OCI-LY3 (cell line): ENCODE results near the gene QSOX2.

Source experiments
- EZH2phosphoT487 ChIP-seq: fragments of 200-600 bp; shearing (Covaris generic); IDR thresholded peaks from 2 replicates; pipeline ENCODE4 v1.6.1; 2018; ENCODE audit warnings: antibody characterized with exemption, mixed run types, low read depth
- TF ChIP-seq, protein P1 (sequence below): fragments of 200-600, 300-600 bp; sonication (generic); IDR thresholded peaks from 2 replicates; pipeline ENCODE4 v1.5.1; 2014; ENCODE audit warnings: antibody characterized with exemption, low read length, low read depth

DNA sequence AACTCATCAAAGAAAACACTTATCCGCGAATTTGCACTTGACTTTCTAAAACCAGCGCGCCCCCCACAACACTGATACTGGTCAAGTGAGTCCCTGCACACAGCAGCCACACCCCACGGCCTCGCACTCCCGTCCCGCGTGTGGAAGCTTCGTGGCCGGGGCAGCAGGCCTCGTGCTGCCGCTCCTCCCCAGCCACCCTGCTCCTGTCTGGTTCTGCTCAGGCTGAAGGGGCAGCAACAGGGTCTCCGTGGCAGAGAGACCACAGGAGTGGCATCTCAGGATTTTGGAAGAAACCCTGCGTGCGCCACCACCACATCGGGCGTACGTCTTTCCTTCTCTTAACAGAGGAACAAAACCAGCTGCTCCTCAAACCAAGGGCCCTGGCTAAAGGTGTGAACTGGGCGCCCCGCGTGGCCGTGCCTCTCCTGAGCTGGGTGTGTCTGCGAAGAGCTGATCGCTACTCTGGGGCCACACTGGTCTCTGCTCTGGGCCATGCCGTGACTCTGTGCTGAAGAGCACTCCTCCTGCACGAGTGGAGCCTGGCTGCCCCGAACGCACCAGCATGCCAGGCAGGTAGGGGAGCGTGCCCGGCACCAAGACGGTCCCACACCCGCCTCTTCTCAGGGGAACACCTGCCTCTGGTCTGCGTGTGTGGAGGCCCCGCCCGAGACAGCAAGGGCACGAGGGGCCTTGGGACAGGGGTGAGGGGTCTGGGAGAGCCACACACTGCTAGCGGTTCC, 23.3 kb downstream of the QSOX2 start:
- TF ChIP-seq, protein P1, sequence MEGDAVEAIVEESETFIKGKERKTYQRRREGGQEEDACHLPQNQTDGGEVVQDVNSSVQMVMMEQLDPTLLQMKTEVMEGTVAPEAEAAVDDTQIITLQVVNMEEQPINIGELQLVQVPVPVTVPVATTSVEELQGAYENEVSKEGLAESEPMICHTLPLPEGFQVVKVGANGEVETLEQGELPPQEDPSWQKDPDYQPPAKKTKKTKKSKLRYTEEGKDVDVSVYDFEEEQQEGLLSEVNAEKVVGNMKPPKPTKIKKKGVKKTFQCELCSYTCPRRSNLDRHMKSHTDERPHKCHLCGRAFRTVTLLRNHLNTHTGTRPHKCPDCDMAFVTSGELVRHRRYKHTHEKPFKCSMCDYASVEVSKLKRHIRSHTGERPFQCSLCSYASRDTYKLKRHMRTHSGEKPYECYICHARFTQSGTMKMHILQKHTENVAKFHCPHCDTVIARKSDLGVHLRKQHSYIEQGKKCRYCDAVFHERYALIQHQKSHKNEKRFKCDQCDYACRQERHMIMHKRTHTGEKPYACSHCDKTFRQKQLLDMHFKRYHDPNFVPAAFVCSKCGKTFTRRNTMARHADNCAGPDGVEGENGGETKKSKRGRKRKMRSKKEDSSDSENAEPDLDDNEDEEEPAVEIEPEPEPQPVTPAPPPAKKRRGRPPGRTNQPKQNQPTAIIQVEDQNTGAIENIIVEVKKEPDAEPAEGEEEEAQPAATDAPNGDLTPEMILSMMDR: no peak
- TF ChIP-seq EZH2phosphoT487: no peak
